ENCODE measurements around the gene SYCN. TPM values are rescaled to one million over a fixed set of nuclear protein-coding genes. Genes with fewer than 3 reads are reported as not detected.
"Not testable (repeated sequence)": the region's sequence is repeated elsewhere in the genome, so short reads cannot be mapped to it uniquely, and the experiment has no call there.

Gene SYCN
- total RNA-seq, 6 donors from 2014 or later, result 0.83 to 1.3 TPM; not detected in 4

DNA sequence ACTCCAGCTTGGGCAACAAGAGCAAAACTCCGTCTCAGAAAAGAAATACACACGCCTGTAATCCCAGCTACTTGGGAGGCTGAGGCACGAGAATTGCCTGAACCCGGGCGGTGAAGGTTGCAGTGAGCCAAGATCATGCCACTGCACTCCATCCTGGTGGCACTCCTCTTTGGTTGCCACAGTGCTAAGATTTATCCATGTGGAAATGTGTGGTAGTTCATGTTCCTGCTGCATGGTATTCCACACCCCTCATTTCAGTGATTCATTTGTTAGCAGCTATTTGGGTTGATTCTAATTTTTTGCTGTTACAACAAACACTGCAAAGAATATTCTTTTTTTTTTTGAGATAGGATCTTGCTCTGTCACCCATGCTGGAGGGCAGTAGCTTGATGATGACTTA, 28.6 kb upstream of the SYCN start:
- no peak for DNase-seq
- H3K4me3 ChIP-seq, result no peak overlapping the region
- no peaks in the 10 kb centered on the region for H3K36me3 ChIP-seq
- 83 to 91% methylated on average over 3 to 5 of the region's 5 CpGs for WGBS, 2 donors
- no peaks in the 10 kb centered on the region for H3K27me3 ChIP-seq
- H3K4me1 ChIP-seq, result peaks cover 0 to 5% (median 3%) of the 10 kb centered on the region in 4 donors
- no peak for TF ChIP-seq POLR2AphosphoS5 (IDR thresholded peaks at IDR 0.05)
- no peak for TF ChIP-seq EP300 (IDR thresholded peaks at IDR 0.05)
- no peak for TF ChIP-seq POLR2A (IDR thresholded peaks at IDR 0.05)
- no peak for TF ChIP-seq CTCF (IDR thresholded peaks at IDR 0.05)
- no peak overlapping the region for H3K27ac ChIP-seq
- no peaks in the 10 kb centered on the region for H3K9me3 ChIP-seq
- ATAC-seq (ENCODE audit: low FRiP score in 2 of 2), result no peak

- WGBS, 2 donors, result 80 to 84% methylated on average over 2 of the region's 2 CpGs
- Histone ChIP-seq H3K9me3 (no peaks in the 10 kb centered on the region), H3K4me3 (no peak overlapping the region), H3K36me3 (no peaks in the 10 kb centered on the region), H3K4me1 (no peaks in the 10 kb centered on the region), H3K27me3 (no peaks in the 10 kb centered on the region), H3K27ac (no peak overlapping the region)
- DNase-seq (no peak), ATAC-seq (ENCODE audit: low FRiP score in 2 of 2) (no peak)
- TF ChIP-seq EP300 (IDR thresholded peaks at IDR 0.05) (no peak), POLR2A (IDR thresholded peaks at IDR 0.05) (no peak), CTCF (IDR thresholded peaks at IDR 0.05) (no peak), POLR2AphosphoS5 (IDR thresholded peaks at IDR 0.05) (no peak)
These were observed 26.2 kb upstream of the SYCN start for GRCh38 chr19:39230096-39230764.

- no peak for TF ChIP-seq POLR2AphosphoS5 (IDR thresholded peaks at IDR 0.05)
- TF ChIP-seq CTCF (IDR thresholded peaks at IDR 0.05), result no peak
- no peak for TF ChIP-seq EP300 (IDR thresholded peaks at IDR 0.05)
- TF ChIP-seq POLR2A (IDR thresholded peaks at IDR 0.05), result no peak
- WGBS, 2 donors, result 15 to 43% methylated on average over 3 of the region's 3 CpGs
- H3K9me3 ChIP-seq, result no peaks in the 10 kb centered on the region
- H3K27ac ChIP-seq, result no peak overlapping the region
- ATAC-seq (ENCODE audit: low FRiP score in 2 of 2) (no peak), DNase-seq (no peak)
- H3K36me3 ChIP-seq, result no peaks in the 10 kb centered on the region
- no peaks in the 10 kb centered on the region for H3K4me1 ChIP-seq
- H3K27me3 ChIP-seq, result no peaks in the 10 kb centered on the region
- H3K4me3 ChIP-seq, result no peak overlapping the region
These were observed 20.8 kb upstream of the SYCN start for GRCh38 chr19:39224910-39225309.

- H3K27me3 ChIP-seq, result no peaks in the 10 kb centered on the region
- no peaks in the 10 kb centered on the region for H3K9me3 ChIP-seq
- TF ChIP-seq POLR2A (IDR thresholded peaks at IDR 0.05) (no peak), POLR2AphosphoS5 (IDR thresholded peaks at IDR 0.05) (no peak), EP300 (IDR thresholded peaks at IDR 0.05) (no peak), CTCF (IDR thresholded peaks at IDR 0.05) (no peak)
- no peak overlapping the region for H3K27ac ChIP-seq
- DNase-seq, result no peak
- H3K4me1 ChIP-seq, result no peaks in the 10 kb centered on the region
- ATAC-seq (ENCODE audit: low FRiP score in 2 of 2), result no peak
- WGBS, 2 donors, result 23 to 28% methylated on average over 4 of the region's 4 CpGs
- no peak overlapping the region for H3K4me3 ChIP-seq
- no peaks in the 10 kb centered on the region for H3K36me3 ChIP-seq
These were observed 19.7 kb upstream of the SYCN start for GRCh38 chr19:39223703-39224279.

DNA sequence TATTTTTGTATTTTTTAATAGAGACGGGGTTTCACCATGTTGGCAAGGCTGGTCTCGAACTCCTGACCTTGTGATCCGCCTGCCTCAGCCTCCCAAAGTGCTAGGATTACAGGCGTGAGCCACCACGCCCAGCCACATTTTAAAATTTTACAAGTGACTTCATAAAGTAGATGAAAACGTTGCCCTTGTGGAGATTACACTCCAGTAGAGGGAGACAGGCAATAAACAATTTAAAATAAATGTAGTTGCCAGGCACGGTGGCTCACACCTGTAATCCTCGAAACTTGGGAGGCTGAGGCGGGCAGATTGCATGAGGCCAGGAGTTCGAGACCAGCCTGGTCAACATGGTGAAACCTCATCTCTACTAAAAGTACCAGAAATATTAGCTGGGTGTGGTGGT, 15.0 kb upstream of the SYCN start:
- not testable (repeated sequence) for H3K36me3 ChIP-seq; H3K4me3 ChIP-seq; H3K4me1 ChIP-seq; H3K9me3 ChIP-seq; H3K27ac ChIP-seq; DNase-seq; H3K27me3 ChIP-seq; ATAC-seq (ENCODE audit: low FRiP score in 2 of 2)
- WGBS, 2 donors, result 68 to 69% methylated on average over 10 of the region's 10 CpGs

All from upper lobe of left lung (tissue), 6 donors.